ENCODE measurements around the gene RUNX1.

DNA sequence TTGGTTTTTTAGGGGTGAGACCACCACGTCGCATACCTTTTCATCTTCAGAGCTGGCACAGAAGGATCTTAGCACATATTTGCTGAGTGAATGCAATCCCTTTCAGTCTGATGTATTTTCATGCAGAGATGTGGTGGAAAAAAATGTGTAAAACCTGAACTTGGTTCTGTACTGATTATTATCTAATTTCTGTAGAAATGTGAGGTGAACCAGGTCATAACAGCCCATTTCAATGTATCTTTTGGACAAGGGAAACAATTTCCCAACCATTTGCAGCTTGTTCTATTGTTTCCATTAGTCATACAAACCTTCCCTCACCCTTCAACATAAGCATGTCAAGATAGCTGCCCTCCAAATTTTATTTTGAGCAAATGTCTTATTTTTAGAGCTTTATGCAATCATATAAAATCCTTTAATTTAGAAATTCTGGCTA, 46.8 kb upstream of the RUNX1 start:
- TF ChIP-seq, protein P1, sequence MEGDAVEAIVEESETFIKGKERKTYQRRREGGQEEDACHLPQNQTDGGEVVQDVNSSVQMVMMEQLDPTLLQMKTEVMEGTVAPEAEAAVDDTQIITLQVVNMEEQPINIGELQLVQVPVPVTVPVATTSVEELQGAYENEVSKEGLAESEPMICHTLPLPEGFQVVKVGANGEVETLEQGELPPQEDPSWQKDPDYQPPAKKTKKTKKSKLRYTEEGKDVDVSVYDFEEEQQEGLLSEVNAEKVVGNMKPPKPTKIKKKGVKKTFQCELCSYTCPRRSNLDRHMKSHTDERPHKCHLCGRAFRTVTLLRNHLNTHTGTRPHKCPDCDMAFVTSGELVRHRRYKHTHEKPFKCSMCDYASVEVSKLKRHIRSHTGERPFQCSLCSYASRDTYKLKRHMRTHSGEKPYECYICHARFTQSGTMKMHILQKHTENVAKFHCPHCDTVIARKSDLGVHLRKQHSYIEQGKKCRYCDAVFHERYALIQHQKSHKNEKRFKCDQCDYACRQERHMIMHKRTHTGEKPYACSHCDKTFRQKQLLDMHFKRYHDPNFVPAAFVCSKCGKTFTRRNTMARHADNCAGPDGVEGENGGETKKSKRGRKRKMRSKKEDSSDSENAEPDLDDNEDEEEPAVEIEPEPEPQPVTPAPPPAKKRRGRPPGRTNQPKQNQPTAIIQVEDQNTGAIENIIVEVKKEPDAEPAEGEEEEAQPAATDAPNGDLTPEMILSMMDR (IDR thresholded peaks at IDR 0.05 in 8 of 11, conservative IDR thresholded peaks at IDR 0.05 in 3 of 11): no peak
- no peak for TF ChIP-seq POLR2AphosphoS5 (IDR thresholded peaks at IDR 0.05)

Data from spleen (tissue), 7 donors.